Measurements from ENCODE around the gene CFAP20DC. TPM values are rescaled to one million over a fixed set of nuclear protein-coding genes. Genes with fewer than 3 reads are reported as not detected.
"Not testable (repeated sequence)": the region's sequence is repeated elsewhere in the genome, so short reads cannot be mapped to it uniquely, and the experiment has no call there.

CFAP20DC gene
- total RNA-seq, 1 donor from 2014 or later: 0.57 TPM

- no peaks in the 10 kb centered on the region for H3K79me2 ChIP-seq (ENCODE audit: insufficient read depth, low read length)
- FAIRE-seq (no peak), DNase-seq (ENCODE audit: low read depth) (no peak)
- TF ChIP-seq CTCF (IDR thresholded peaks at IDR 0.05; ENCODE audit: insufficient read depth, low read depth, low read length): no peak
- no peak for TF ChIP-seq EZH2 (IDR thresholded peaks at IDR 0.05; ENCODE audit: insufficient read depth, low read length)
- Mint-ChIP-seq H3K36me3 (ENCODE audit: low read depth, unreplicated experiment) (no peaks in the 10 kb centered on the region), H3K27me3 (ENCODE audit: low read depth, unreplicated experiment) (peaks cover 6% of the 10 kb centered on the region), H3K4me1 (ENCODE audit: low read depth, unreplicated experiment) (no peaks in the 10 kb centered on the region), H3K9me3 (ENCODE audit: unreplicated experiment) (peaks cover 4% of the 10 kb centered on the region), H3K4me3 (ENCODE audit: unreplicated experiment) (no peak overlapping the region), H3K27ac (ENCODE audit: unreplicated experiment) (no peak overlapping the region)
- no peak overlapping the region for H3K9ac ChIP-seq (ENCODE audit: low read length)
- no peak overlapping the region for H3K27ac ChIP-seq (ENCODE audit: low read depth, low read length)
- no peaks in the 10 kb centered on the region for H4K20me1 ChIP-seq (ENCODE audit: insufficient read depth, low read length)
- H3K36me3 ChIP-seq (ENCODE audit: insufficient read depth, low read length): no peaks in the 10 kb centered on the region
- H3K4me1 ChIP-seq (ENCODE audit: insufficient read depth, low read length): no peaks in the 10 kb centered on the region
- no peak overlapping the region for H2AFZ ChIP-seq (ENCODE audit: low read depth, low read length)
- no peaks in the 10 kb centered on the region for H3K27me3 ChIP-seq (ENCODE audit: insufficient read depth, low read length)
- no peak overlapping the region for H3K4me2 ChIP-seq (ENCODE audit: low read length)
- H3K4me3 ChIP-seq (ENCODE audit: insufficient read depth, low read depth, low read length): no peak overlapping the region
- H3K9me3 ChIP-seq (ENCODE audit: insufficient read depth, low read depth, low read length): no peaks in the 10 kb centered on the region
Measured at GRCh38 chr3:58698246-58698645, 351.6 kb downstream of the CFAP20DC start.

GRCh38 chr3:58697561-58697960, 352.3 kb downstream of the CFAP20DC start:
- no peak overlapping the region for H3K9ac ChIP-seq (ENCODE audit: low read length)
- no peak overlapping the region for H3K4me2 ChIP-seq (ENCODE audit: low read length)
- no peak for TF ChIP-seq EZH2 (IDR thresholded peaks at IDR 0.05; ENCODE audit: insufficient read depth, low read length)
- no peak for TF ChIP-seq CTCF (IDR thresholded peaks at IDR 0.05; ENCODE audit: insufficient read depth, low read depth, low read length)
- no peak overlapping the region for H3K27ac ChIP-seq (ENCODE audit: low read depth, low read length)
- H3K36me3 Mint-ChIP-seq (ENCODE audit: low read depth, unreplicated experiment): no peaks in the 10 kb centered on the region
- H2AFZ ChIP-seq (ENCODE audit: low read depth, low read length): no peak overlapping the region
- no peaks in the 10 kb centered on the region for H3K27me3 ChIP-seq (ENCODE audit: insufficient read depth, low read length)
- peaks cover 6% of the 10 kb centered on the region for H3K27me3 Mint-ChIP-seq (ENCODE audit: low read depth, unreplicated experiment)
- no peak overlapping the region for H3K4me3 ChIP-seq (ENCODE audit: insufficient read depth, low read depth, low read length)
- no peak for DNase-seq (ENCODE audit: low read depth)
- no peak for FAIRE-seq
- no peaks in the 10 kb centered on the region for H3K36me3 ChIP-seq (ENCODE audit: insufficient read depth, low read length)
- no peaks in the 10 kb centered on the region for H4K20me1 ChIP-seq (ENCODE audit: insufficient read depth, low read length)
- H3K9me3 ChIP-seq (ENCODE audit: insufficient read depth, low read depth, low read length): no peaks in the 10 kb centered on the region
- H3K4me1 ChIP-seq (ENCODE audit: insufficient read depth, low read length): no peaks in the 10 kb centered on the region
- peaks cover 4% of the 10 kb centered on the region for H3K9me3 Mint-ChIP-seq (ENCODE audit: unreplicated experiment)
- no peaks in the 10 kb centered on the region for H3K79me2 ChIP-seq (ENCODE audit: insufficient read depth, low read length)
- H3K4me1 Mint-ChIP-seq (ENCODE audit: low read depth, unreplicated experiment): no peaks in the 10 kb centered on the region
- no peak overlapping the region for H3K4me3 Mint-ChIP-seq (ENCODE audit: unreplicated experiment)
- no peak overlapping the region for H3K27ac Mint-ChIP-seq (ENCODE audit: unreplicated experiment)

GRCh38 chr3:58696813-58697212, 353.0 kb downstream of the CFAP20DC start:
- not testable (repeated sequence) for DNase-seq (ENCODE audit: low read depth); FAIRE-seq; H3K36me3 Mint-ChIP-seq (ENCODE audit: low read depth, unreplicated experiment); H3K9me3 ChIP-seq (ENCODE audit: insufficient read depth, low read depth, low read length); H3K27ac ChIP-seq (ENCODE audit: low read depth, low read length); H3K27me3 ChIP-seq (ENCODE audit: insufficient read depth, low read length); H3K4me2 ChIP-seq (ENCODE audit: low read length); H3K27ac Mint-ChIP-seq (ENCODE audit: unreplicated experiment); H3K4me1 ChIP-seq (ENCODE audit: insufficient read depth, low read length); H3K36me3 ChIP-seq (ENCODE audit: insufficient read depth, low read length); H3K79me2 ChIP-seq (ENCODE audit: insufficient read depth, low read length); H3K4me3 Mint-ChIP-seq (ENCODE audit: unreplicated experiment); H2AFZ ChIP-seq (ENCODE audit: low read depth, low read length); H3K4me1 Mint-ChIP-seq (ENCODE audit: low read depth, unreplicated experiment); H3K27me3 Mint-ChIP-seq (ENCODE audit: low read depth, unreplicated experiment); H3K4me3 ChIP-seq (ENCODE audit: insufficient read depth, low read depth, low read length); H3K9ac ChIP-seq (ENCODE audit: low read length); H4K20me1 ChIP-seq (ENCODE audit: insufficient read depth, low read length); H3K9me3 Mint-ChIP-seq (ENCODE audit: unreplicated experiment)
